ENCODE data around the gene DMRTA2.

- no peak for TF ChIP-seq CTCF (conservative IDR thresholded peaks at IDR 0.05; ENCODE audit: low read length)
- no peak for TF ChIP-seq EZH2phosphoT487 (IDR thresholded peaks at IDR 0.05; ENCODE audit: borderline replicate concordance, low read depth, low read length)
Measured at GRCh38 chr1:50419192-50419906, 3.9 kb downstream of the DMRTA2 start.

All from OCI-LY7 (cell line).